ENCODE data around the gene NDUFAF2. TPM values are rescaled to one million over a fixed set of nuclear protein-coding genes. Genes with fewer than 3 reads are reported as not detected.

The NDUFAF2 gene
- total and polyA plus RNA-seq, 2 of the 13 experiments (the other 11 are each of a cell fraction or from before 2014, with no cell fraction given), result 34.0 to 78.4 TPM

- TF ChIP-seq AHR (CRISPR knock-in tag; IDR thresholded peaks at IDR 0.05), result peak; percentile 14; the same call in 1 of the 2 replicates
- peak; percentile 71; the same call in 1 of the 2 replicates for TF ChIP-seq KLF11 (CRISPR knock-in tag; IDR thresholded peaks at IDR 0.05)
- no peak; the same call in 1 of the 2 replicates for TF ChIP-seq BCL3 (CRISPR knock-in tag; IDR thresholded peaks at IDR 0.05)
- TF ChIP-seq PTBP1 (IDR thresholded peaks at IDR 0.05; ENCODE audit: low read depth, low read length, poor library complexity, severe bottlenecking), result no peak
- peak; percentile 93 for TF ChIP-seq ETV5 (CRISPR knock-in tag; IDR thresholded peaks at IDR 0.05; ENCODE audit: borderline replicate concordance)
- TF ChIP-seq NRL (CRISPR knock-in tag; IDR thresholded peaks at IDR 0.05; ENCODE audit: borderline replicate concordance), result peak; percentile 45; the same call in 1 of the 2 replicates
- TF ChIP-seq POLR2AphosphoS2 (IDR thresholded peaks at IDR 0.05; ENCODE audit: low read depth, low read length), result no peak
- TF ChIP-seq ZNF296 (CRISPR knock-in tag; conservative IDR thresholded peaks at IDR 0.05), result no peak
- no peak for TF ChIP-seq ZNF777 (CRISPR knock-in tag; IDR thresholded peaks at IDR 0.05)
- 0 out of 2 replicates have a peak, but pooled peaks have one; percentile 36 for TF ChIP-seq ZMYM3 (CRISPR knock-in tag; IDR thresholded peaks at IDR 0.05)
- peak; percentile 89 for TF ChIP-seq RBM39 (IDR thresholded peaks at IDR 0.05; ENCODE audit: low read depth, low read length, poor library complexity, severe bottlenecking)
- no peak for TF ChIP-seq ZNF7 (CRISPR knock-in tag; IDR thresholded peaks at IDR 0.05)
- TF ChIP-seq RERE (CRISPR knock-in tag; IDR thresholded peaks at IDR 0.05; ENCODE audit: low read depth), result no peak
- peak; percentile 70; the same call in 1 of the 2 replicates for TF ChIP-seq ELF4 (CRISPR knock-in tag; IDR thresholded peaks at IDR 0.05; ENCODE audit: borderline replicate concordance)
- peak; percentile 98 for TF ChIP-seq RBFOX2 (IDR thresholded peaks at IDR 0.05; ENCODE audit: low read depth, low read length)
- TF ChIP-seq SRSF4 (IDR thresholded peaks at IDR 0.05; ENCODE audit: low read depth, low read length, poor library complexity, severe bottlenecking), result no peak
- TF ChIP-seq ZNF564 (CRISPR knock-in tag; IDR thresholded peaks at IDR 0.05), result peak; percentile 74; the same call in 1 of the 2 replicates
- TF ChIP-seq SMAD1 (CRISPR knock-in tag; IDR thresholded peaks at IDR 0.05; ENCODE audit: borderline replicate concordance, low read depth), result 0 out of 2 replicates have a peak, but pooled peaks have one; percentile 41
- peak; percentile 86 for TF ChIP-seq PHF21A (CRISPR knock-in tag; IDR thresholded peaks at IDR 0.05)
- 0 out of 2 replicates have a peak, but pooled peaks have one; percentile 4 for TF ChIP-seq ONECUT2 (CRISPR knock-in tag; IDR thresholded peaks at IDR 0.05)
- no peak for TF ChIP-seq ZNF597 (CRISPR knock-in tag; IDR thresholded peaks at IDR 0.05)
- no peak for TF ChIP-seq NBN (conservative IDR thresholded peaks at IDR 0.05)
Observed at GRCh38 chr5:61162010-61162831, 217.2 kb downstream of the NDUFAF2 start, which contains the start of gene SMIM15 (continued).
